NCI-H2196 (cell line): ENCODE measurements around the gene CSKMT.
A peak's percentile ranks its signal among the peaks of the same experiment; 100 is the strongest.
"Not testable (repeated sequence)": the region's sequence is repeated elsewhere in the genome, so short reads cannot be mapped to it uniquely, and the experiment has no call there.

Source experiments
- DNase-seq: peaks from one replicate; lab custom pipeline; 2025; ENCODE audit not compliant: unreplicated experiment; lab: John Stamatoyannopoulos, UW

CSKMT gene

GRCh38 chr11:62665075-62665598 lies at the start of gene CSKMT, which contains the start of gene C11orf98:
Gene CSKMT (plus strand): TSS chr11:62665312. CDS start chr11:62665880, 568 bp downstream.
Gene C11orf98 (minus strand): TSS chr11:62665210. CDS start chr11:62665169, 41 bp downstream.
- DNase-seq = peak; percentile 94

GRCh38 chr11:62615521-62615920 lies 49.6 kb upstream of the CSKMT start:
- DNase-seq = no peak

GRCh38 chr11:62616957-62617356 lies 48.2 kb upstream of the CSKMT start:
- DNase-seq = not testable (repeated sequence)

- DNase-seq = no peak
Observed at GRCh38 chr11:62621027-62621566, 44.0 kb upstream of the CSKMT start.

GRCh38 chr11:62621567-62622470 lies 43.3 kb upstream of the CSKMT start, which contains the start of gene B3GAT3:
Gene B3GAT3 (minus strand): TSS chr11:62621986. CDS start chr11:62621947, 39 bp downstream.
- peak; percentile 99 for DNase-seq

- no peak for DNase-seq
Observed at GRCh38 chr11:62622476-62623089, 42.5 kb upstream of the CSKMT start.

GRCh38 chr11:62627713-62628112 lies 37.4 kb upstream of the CSKMT start:
- DNase-seq = no peak

GRCh38 chr11:62632492-62632891 lies 32.6 kb upstream of the CSKMT start:
- peak; percentile 38 for DNase-seq

- no peak for DNase-seq
Observed at GRCh38 chr11:62644220-62644619, 20.9 kb upstream of the CSKMT start.

GRCh38 chr11:62645671-62645945 lies 19.5 kb upstream of the CSKMT start:
- DNase-seq = no peak

GRCh38 chr11:62645946-62646824 lies 18.9 kb upstream of the CSKMT start, which contains the start of gene GANAB:
Gene GANAB (minus strand): TSS chr11:62646613. CDS start chr11:62646599, 14 bp downstream.
- DNase-seq = peak; percentile 98

GRCh38 chr11:62646825-62647608 lies 18.1 kb upstream of the CSKMT start:
- DNase-seq = no peak

- DNase-seq = no peak
Observed at GRCh38 chr11:62647609-62648005, 17.5 kb upstream of the CSKMT start.

- DNase-seq = no peak
Observed at GRCh38 chr11:62648185-62648966, 16.7 kb upstream of the CSKMT start.

GRCh38 chr11:62648967-62649364 lies 16.1 kb upstream of the CSKMT start:
- no peak for DNase-seq

- no peak for DNase-seq
Observed at GRCh38 chr11:62649486-62649885, 15.6 kb upstream of the CSKMT start.

GRCh38 chr11:62650283-62650682 lies 14.8 kb upstream of the CSKMT start:
- DNase-seq = not testable (repeated sequence)

GRCh38 chr11:62652161-62653006 lies 12.7 kb upstream of the CSKMT start:
- no peak for DNase-seq
